Lower leg skin (tissue), 3 donors: ENCODE data around the gene OBSCN.

Experiments used
- CTCF ChIP-seq, 3 donors: fragments of 450-650 bp; IDR thresholded peaks; one replicate each; pipeline ENCODE4 v1.5.1; 2016; ENCODE audit warnings: antibody characterized with exemption in 3 of 3, mild to moderate bottlenecking in 3 of 3, moderate library complexity in 2 of 3
- POLR2A ChIP-seq, 2 donors: fragments of 450-650 bp; IDR thresholded peaks; one replicate each; pipeline ENCODE4 v1.6.1; 2016 to 2017; ENCODE audit warnings: antibody characterized with exemption in 2 of 2, mild to moderate bottlenecking in 1 of 2, moderate library complexity in 1 of 2

- TF ChIP-seq POLR2A (IDR thresholded peaks at IDR 0.05), result no peak
- TF ChIP-seq CTCF (IDR thresholded peaks at IDR 0.05), result no peak
These were observed 38.5 kb upstream of the OBSCN start for GRCh38 chr1:228169345-228169744.
